ENCODE data around the gene THSD8.

THSD8 gene

GRCh38 chr19:12801466-12802266 lies at the start of gene THSD8, which contains the start of gene PRDX2:
Gene THSD8 (plus strand): TSS chr19:12802069. CDS start chr19:12802072, 3 bp downstream.
Gene PRDX2 (minus strand): TSS chr19:12801800. CDS start chr19:12801261, 539 bp downstream.
- DNase-seq (ENCODE audit: low read depth in 2 of 2), result peak; percentile 70 to 72

- DNase-seq (ENCODE audit: low read depth in 2 of 2), result no peak
Measured at GRCh38 chr19:12754465-12755196, 47.2 kb upstream of the THSD8 start.

GRCh38 chr19:12756150-12756883 lies 45.6 kb upstream of the THSD8 start:
- DNase-seq (ENCODE audit: low read depth in 2 of 2), result no peak

DNA sequence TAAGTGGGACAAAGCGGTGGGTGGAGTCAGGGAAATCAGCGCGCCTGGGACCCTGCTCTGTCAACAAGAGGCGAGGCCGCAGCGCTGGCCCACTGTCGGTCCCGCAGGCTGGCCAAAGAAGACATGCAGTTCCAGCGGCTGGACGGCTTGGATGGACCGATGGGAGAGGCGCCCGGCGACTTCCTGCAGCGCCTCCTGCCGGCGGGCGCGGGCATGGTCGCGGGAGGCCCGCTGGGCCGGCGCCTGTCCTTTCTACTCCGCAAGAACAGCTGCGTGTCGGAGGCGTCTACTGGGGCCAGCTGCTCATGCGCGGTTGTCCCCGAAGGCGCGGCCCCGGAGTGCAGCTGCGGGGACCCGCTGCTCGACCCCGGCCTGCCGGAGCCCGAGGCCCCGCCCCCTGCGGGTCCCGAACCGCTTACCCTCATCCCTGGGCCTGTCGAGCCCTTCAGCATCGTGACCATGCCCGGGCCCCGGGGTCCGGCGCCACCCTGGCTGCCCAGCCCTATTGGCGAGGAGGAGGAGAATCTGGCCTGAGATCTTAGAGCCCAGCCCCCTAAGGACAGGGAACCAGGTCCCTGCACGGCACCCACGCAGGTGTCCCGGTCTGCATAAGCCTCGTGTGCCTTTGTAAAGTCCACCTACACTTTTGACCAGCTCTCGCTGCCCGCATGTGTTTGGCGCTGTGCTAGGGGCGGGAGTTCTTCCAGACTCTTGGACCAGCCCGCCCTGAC lies 44.2 kb upstream of the THSD8 start:
- DNase-seq (ENCODE audit: low read depth in 2 of 2), result peak; percentile 55 to 59

DNA sequence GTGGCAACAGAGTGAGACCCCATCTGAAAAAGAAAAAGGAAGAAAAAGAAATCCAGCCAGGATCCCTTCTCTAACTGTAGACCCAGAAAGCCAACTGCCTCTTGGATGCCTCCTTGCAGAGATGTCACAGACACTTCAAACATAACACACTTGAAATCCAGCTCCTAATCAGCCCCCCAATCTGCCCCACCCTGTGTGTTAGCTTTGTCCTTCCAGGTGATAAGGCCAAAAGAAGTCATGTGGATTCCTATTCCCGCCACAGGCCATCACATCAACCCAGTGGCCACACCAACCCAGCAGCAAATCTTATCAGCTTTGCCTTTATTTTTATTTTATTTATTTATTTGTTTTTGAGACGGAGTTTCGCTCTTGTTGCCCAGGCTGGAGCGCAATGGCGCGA lies 42.2 kb upstream of the THSD8 start:
- no peak for DNase-seq (ENCODE audit: low read depth in 2 of 2)

- DNase-seq (ENCODE audit: low read depth in 2 of 2), result no peak
Measured at GRCh38 chr19:12763100-12763499, 38.8 kb upstream of the THSD8 start.

DNA sequence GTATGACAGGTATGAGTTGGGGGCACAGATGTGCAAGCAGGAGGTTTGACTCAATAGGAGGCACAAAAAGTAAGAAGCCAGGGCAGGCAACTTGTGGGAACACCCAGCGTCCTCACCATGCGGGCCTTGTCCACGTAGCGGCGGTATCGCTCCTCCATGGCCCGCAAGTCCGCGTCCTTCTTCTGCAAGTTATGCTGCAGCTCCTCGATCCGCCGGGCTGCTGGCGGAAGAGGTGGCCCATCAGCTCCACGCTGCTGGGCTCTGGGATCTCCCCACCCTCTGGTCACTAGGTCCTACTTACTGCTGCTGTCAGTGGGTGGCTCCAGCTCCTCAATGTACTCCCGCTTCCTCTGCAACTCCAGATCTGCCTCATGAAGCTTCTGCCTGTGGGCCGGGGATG lies 37.2 kb upstream of the THSD8 start:
- DNase-seq (ENCODE audit: low read depth in 2 of 2), result no peak

DNA sequence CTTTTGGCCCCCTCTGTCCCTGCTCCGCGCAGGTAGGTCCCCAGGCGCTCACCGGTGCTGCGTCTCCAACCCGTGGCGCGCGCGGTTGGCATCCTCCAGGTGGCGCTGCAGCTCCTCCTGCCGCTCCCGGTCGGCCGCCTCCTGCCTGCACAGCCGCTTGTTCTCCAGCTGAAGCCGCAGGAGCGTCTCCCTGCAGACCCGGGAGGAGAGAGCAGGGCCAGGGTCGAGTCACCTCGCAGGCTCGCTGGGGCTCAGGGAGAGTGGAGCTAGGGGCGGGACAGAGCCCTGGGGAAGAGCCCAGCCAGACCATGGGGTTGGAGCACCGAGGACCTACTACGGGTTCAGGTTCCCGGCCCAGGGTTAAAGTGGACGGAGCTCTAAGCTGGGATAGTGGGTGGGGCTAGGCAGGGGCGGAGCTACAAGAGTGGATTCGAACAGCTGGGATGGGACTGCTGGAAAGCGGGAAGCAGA lies 35.8 kb upstream of the THSD8 start:
- DNase-seq (ENCODE audit: low read depth in 2 of 2), result peak; percentile 67 to 78

- no peak for DNase-seq (ENCODE audit: low read depth in 2 of 2)
Measured at GRCh38 chr19:12767150-12767549, 34.7 kb upstream of the THSD8 start.

DNA sequence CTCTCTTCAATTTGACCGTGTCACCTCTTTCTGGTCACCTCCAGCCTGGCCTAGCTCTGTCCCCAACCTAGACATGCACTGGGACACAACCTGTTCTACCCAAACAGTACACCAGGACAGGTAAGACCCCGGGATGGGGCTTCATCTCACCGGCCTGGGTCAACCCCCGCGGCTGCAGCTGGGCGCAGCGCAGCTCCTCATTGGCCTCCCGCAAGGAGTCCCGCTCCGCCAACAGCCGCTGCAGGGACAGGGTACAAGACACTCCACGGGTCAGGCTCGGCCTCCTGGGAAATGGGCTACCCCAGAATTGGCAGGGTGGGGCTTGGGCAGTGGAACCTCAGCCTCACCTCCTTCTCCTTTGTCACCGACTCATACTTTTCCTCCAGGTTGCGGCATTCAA lies 34.2 kb upstream of the THSD8 start:
- no peak for DNase-seq (ENCODE audit: low read depth in 2 of 2)

DNA sequence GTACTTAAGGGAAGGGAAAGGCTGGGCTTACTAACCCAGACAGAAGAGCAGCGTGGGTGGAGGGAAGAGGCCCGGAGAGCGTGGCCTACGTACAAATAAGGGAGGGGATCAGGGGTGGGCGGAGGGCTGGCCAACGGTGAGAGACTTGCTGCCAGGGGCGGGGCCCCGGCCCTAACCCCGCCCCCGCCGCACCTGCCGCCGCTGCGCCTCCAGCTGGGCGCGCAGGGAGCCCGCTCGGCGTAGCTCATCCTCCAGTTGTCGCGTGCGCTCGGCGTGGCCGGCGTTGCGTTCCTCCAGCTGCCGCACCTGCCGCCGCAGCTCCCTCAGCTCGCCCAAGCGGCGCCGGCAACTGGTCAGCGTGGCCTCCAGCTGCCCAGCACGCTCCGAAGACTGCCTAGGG lies 32.2 kb upstream of the THSD8 start:
- no peak for DNase-seq (ENCODE audit: low read depth in 2 of 2)

- no peak for DNase-seq (ENCODE audit: low read depth in 2 of 2)
Measured at GRCh38 chr19:12770922-12771321, 30.9 kb upstream of the THSD8 start.

GRCh38 chr19:12772323-12772722 lies 29.5 kb upstream of the THSD8 start:
- no peak for DNase-seq (ENCODE audit: low read depth in 2 of 2)

GRCh38 chr19:12773571-12773970 lies 28.3 kb upstream of the THSD8 start:
- DNase-seq (ENCODE audit: low read depth in 2 of 2), result no peak

DNA sequence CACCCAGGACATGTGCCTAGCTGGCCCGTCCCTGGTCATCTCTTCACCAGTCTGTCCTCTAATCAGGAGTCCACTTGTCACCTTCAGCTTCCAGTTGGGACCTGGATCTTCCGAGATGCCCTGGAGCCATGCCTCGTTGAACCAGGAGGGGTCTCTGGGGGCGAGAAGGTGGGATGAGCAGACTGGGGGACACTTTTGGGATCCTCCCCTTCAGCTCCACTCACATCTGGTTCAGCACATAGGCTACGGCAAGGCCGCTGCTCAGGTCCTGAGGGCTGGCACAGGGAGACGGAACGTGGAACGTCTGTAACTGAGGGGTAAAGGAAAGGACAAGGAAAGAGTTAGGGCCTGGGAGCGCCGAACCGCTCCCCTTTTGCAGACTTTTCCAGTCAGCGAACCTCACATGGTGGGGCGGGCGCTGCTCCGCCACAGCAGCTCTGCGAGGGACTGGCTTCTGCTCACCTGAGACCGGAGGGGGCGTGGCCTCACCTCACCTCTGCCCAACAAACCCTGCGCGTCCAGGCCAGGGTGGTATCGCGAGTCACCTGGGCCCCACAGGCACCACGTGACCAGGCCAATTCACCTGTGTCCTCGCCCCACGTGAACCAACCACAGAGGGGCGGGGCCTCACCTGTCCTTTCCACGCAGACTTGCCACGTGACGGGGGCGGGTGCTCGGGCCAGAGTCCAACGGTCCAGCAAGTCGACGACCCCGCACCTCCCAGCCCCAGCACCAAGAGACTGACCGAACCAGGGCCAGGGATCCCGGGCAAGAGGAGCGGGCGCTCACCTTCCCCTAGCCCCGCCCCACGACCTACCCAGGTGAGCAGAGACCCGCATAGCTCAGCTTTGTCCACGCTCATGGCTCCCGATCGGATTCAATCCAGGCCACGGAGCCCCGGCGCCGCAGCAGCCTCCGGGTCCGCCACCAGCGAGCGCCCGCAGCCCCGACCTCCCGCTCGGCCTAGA lies 27.0 kb upstream of the THSD8 start, which contains the start of gene HOOK2:
Gene HOOK2, minus strand, starts transcription at position 965 of the 968 bp plus-strand sequence. Its CDS starts 103 bp downstream, at position 862.
- DNase-seq (ENCODE audit: low read depth in 2 of 2), result no peak

DNA sequence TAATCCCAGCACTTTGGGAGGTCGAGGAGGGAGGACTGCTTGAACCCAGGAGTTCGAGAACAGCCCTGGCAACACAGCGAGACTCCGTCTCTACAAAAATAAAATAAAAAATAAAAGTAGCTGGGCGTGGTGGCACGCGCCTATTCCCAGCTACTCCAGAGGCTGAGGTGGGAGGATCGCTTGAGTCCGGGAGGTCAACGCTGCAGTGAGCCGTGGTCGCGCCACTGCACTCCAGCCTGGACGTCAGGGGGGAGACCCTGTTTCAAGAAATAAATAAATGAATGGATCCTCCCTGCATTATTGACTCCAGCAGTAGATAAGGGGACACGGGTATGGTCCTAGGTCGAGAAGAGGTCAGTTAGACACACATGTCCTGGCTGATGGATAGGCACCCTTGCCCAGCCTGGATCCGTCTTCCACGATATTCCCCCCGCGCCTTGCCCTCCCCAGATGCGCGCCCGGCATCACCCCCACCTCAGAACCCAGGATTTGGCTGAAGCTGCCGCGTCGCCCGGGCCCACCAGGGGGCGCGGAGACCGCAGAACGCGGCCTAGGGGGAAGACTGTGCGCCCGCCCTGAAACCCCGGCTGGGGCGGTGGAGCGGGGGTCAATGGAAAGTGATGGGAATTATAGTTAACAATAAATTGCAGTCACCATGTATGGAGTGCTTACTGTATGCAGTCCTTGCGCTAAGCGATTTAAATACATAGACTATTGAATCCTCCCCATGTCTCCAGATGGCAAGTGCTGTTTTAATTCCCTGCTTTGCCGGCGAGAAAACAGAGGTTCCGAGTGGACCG lies 24.5 kb upstream of the THSD8 start:
- DNase-seq (ENCODE audit: low read depth in 2 of 2), result peak; percentile 75 to 78

- no peak for DNase-seq (ENCODE audit: low read depth in 2 of 2)
Measured at GRCh38 chr19:12778017-12778904, 23.6 kb upstream of the THSD8 start.

DNA sequence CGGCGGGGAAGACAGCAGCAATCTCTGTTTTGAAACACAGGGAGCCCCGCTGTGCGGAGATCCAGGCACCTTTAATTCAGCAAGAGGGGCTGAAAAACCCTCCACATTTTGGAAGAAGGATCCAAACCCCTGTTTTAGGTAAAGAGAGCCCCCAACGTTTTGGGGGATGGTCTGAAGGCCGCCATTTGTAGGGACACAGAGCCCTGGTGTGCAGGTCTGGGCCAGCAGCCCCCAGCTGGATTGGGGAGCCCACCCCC lies 23.0 kb upstream of the THSD8 start:
- DNase-seq (ENCODE audit: low read depth in 2 of 2), result no peak

Measured in stimulated activated CD8-positive, alpha-beta memory T cell treated with anti-CD3 and anti-CD28 coated beads, Interleukin-2, amount 100 ng/mL, for 48 hours (primary cell).